Stimulated activated naive CD8-positive, alpha-beta T cell treated with anti-CD3 and anti-CD28 coated beads, Interleukin-15, Interleukin-2, amounts not matched to agents 100 ng/mL and 50 ng/mL, for 24 hours (primary cell): ENCODE results near the gene NBPF19.
A peak's percentile ranks its signal among the peaks of the same experiment; 100 is the strongest.
"Not testable (repeated sequence)": the region's sequence is repeated elsewhere in the genome, so short reads cannot be mapped to it uniquely, and the experiment has no call there.

Experiments used
- H3K27ac Mint-ChIP-seq: one replicate; pipeline ENCODE4 v1.8.0; 2021; ENCODE audit warnings: mild to moderate bottlenecking, mixed read lengths
- H3K27me3 Mint-ChIP-seq: one replicate; pipeline ENCODE4 v1.8.0; 2021; ENCODE audit warnings: mixed read lengths
- H3K36me3 Mint-ChIP-seq: one replicate; pipeline ENCODE4 v1.8.0; 2021; ENCODE audit warnings: low read depth, mixed read lengths
- H3K4me1 Mint-ChIP-seq: one replicate; pipeline ENCODE4 v1.8.0; 2021; ENCODE audit warnings: low read depth, mixed read lengths
- H3K4me3 Mint-ChIP-seq: one replicate; pipeline ENCODE4 v1.8.0; 2021; ENCODE audit warnings: mild to moderate bottlenecking, mixed read lengths
- H3K9me3 Mint-ChIP-seq: one replicate; pipeline ENCODE4 v1.8.0; 2021; ENCODE audit warnings: mixed read lengths

Gene NBPF19, protein sequence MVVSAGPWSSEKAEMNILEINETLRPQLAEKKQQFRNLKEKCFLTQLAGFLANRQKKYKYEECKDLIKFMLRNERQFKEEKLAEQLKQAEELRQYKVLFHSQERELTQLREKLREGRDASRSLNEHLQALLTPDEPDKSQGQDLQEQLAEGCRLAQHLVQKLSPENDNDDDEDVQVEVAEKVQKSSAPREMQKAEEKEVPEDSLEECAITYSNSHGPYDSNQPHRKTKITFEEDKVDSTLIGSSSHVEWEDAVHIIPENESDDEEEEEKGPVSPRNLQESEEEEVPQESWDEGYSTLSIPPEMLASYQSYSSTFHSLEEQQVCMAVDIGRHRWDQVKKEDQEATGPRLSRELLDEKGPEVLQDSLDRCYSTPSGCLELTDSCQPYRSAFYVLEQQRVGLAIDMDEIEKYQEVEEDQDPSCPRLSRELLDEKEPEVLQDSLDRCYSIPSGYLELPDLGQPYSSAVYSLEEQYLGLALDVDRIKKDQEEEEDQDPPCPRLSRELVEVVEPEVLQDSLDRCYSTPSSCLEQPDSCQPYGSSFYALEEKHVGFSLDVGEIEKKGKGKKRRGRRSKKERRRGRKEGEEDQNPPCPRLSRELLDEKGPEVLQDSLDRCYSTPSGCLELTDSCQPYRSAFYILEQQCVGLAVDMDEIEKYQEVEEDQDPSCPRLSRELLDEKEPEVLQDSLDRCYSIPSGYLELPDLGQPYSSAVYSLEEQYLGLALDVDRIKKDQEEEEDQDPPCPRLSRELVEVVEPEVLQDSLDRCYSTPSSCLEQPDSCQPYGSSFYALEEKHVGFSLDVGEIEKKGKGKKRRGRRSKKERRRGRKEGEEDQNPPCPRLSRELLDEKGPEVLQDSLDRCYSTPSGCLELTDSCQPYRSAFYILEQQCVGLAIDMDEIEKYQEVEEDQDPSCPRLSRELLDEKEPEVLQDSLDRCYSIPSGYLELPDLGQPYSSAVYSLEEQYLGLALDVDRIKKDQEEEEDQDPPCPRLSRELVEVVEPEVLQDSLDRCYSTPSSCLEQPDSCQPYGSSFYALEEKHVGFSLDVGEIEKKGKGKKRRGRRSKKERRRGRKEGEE (N-terminal part only)

DNA sequence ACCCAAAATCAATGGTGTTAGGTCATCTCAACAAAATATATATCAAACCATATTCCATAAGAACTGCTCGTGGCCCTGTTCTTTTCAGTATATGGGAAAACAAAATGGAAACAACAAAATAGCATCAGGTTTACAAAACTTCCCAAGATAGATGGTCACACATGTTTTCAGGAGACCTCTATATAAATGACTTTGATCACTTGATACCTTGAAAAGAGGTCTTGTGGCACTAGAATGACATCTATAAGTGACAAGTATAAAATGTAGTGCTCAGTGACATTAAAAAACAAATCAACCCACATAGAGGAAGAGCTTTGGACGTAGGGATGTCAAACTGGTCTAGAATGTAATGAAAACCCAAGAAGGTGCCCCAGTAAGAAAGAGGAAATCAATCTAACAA lies at the start of gene NBPF19:
TSS of gene NBPF19 (plus strand) at position 301 of the 400 bp plus-strand sequence. CDS start 888 bp downstream, outside the sequence.
- not testable (repeated sequence) for H3K4me1 Mint-ChIP-seq, H3K36me3 Mint-ChIP-seq, H3K27ac Mint-ChIP-seq, H3K27me3 Mint-ChIP-seq, H3K9me3 Mint-ChIP-seq, H3K4me3 Mint-ChIP-seq

DNA sequence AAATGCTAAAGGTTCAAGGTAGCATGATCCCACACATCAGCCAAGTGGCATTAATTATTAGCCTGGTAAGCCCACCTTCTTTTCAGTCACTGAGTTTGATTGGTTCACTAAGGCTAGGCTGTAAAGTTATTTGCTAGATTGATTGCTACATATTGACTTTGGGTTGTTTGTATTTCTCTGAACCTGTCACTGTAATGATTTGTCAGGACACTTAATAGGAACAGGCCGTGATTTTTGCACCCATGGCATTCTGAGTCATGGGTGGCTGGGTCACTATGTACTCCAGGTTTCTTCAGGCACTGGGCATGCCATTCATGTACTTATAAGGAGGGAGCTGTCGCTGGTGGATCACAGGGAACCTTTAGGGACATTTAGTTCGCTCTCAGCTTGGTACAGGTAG lies 46.5 kb upstream of the NBPF19 start:
- not testable (repeated sequence) for H3K4me3 Mint-ChIP-seq

DNA sequence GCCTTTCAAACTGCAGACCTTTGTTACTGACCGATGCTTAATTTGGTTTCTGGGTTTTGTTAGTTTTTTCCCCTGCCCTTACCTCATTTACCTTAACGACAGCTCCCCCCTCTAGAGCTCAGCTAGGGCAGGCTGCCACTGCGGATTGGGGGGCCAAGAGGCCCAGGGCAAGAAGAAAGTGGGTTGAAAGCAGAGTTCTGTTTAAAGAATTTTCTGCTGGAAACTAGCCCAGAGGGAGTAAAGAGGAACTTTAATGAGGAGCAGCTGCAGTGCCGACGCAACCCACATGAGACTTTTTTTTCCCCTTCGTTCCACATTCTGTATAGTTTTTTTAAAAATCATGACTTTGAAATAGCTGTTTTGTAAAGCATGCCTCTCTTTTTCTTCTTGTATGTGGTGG lies 29.4 kb upstream of the NBPF19 start:
- not testable (repeated sequence) for H3K4me1 Mint-ChIP-seq, H3K27ac Mint-ChIP-seq, H3K27me3 Mint-ChIP-seq, H3K9me3 Mint-ChIP-seq, H3K4me3 Mint-ChIP-seq, H3K36me3 Mint-ChIP-seq

More for the DNA sequence above, 46.5 kb upstream of the NBPF19 start:
- H3K27ac Mint-ChIP-seq, H3K27me3 Mint-ChIP-seq, H3K4me1 Mint-ChIP-seq, H3K36me3 Mint-ChIP-seq, H3K9me3 Mint-ChIP-seq: not testable (repeated sequence)

DNA sequence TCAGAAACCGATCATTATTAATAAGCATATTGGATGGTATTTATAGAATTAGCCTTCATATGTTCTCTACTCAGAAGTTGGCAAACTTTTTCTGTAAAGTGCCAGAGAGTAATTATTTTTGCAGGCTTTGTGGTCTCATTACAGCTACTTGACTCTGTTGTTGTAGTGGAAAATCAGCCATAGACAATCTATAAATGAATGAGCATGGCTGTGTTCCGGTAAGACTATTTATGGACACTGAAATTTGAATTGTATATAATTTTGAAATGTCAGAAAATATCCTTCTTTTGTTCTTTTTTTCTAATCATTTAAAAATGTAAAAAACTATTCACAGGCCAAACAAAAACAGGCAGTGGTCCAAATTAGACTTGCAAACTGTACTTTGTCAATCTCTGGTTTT lies 22.6 kb upstream of the NBPF19 start:
- H3K4me3 Mint-ChIP-seq, H3K9me3 Mint-ChIP-seq, H3K27me3 Mint-ChIP-seq, H3K36me3 Mint-ChIP-seq, H3K27ac Mint-ChIP-seq, H3K4me1 Mint-ChIP-seq: not testable (repeated sequence)

DNA sequence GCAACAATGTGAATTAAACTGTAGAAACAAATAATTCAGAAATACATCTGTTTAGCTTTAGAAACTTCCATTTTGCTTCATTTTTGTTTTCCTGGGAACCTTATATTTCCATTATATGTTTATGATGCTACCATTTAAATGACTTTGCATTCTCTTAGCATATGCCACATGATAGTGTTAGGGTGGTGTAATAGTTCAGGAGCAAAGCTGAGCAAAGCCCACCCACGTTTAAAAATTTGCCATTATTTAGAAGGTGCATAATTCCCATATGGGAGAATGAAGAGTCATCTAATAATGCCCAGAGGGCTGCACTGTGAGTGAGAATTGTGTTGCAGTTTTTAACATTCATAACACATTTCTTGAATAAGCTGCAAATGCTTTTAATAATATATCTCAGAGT lies 22.2 kb upstream of the NBPF19 start:
- H3K27ac Mint-ChIP-seq, H3K27me3 Mint-ChIP-seq, H3K4me1 Mint-ChIP-seq, H3K4me3 Mint-ChIP-seq, H3K9me3 Mint-ChIP-seq, H3K36me3 Mint-ChIP-seq: not testable (repeated sequence)

DNA sequence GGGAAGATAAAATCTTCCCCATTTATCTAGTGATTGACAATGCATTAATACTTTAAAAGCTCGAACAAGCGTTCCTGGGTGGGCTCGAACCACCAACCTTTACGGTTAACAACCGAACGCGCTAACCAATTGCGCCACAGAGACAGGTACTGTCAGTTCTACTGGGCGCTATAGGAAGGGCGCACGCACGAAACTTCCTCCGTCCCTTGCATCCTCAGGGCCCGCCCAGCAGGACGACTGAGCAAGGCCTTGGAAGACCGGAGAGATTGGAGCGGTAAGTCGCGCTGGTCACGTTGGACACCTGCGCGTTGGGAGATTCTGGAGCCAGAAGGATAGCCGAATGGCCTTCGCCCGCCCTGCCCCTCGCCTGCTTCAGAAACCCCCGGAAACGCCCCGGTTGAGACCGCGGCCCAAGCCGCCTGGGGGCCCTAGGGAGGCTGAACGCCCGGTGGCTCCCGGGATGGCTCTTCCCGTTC lies 83.5 kb downstream of the NBPF19 start:
- peak overlapping the region; percentile 92 for H3K27ac Mint-ChIP-seq
- peak overlapping the region; percentile 83 for H3K4me3 Mint-ChIP-seq
- H3K36me3 Mint-ChIP-seq, H3K27me3 Mint-ChIP-seq, H3K9me3 Mint-ChIP-seq: not testable (repeated sequence)
- peaks cover 10% of the 10 kb centered on the region for H3K4me1 Mint-ChIP-seq

DNA sequence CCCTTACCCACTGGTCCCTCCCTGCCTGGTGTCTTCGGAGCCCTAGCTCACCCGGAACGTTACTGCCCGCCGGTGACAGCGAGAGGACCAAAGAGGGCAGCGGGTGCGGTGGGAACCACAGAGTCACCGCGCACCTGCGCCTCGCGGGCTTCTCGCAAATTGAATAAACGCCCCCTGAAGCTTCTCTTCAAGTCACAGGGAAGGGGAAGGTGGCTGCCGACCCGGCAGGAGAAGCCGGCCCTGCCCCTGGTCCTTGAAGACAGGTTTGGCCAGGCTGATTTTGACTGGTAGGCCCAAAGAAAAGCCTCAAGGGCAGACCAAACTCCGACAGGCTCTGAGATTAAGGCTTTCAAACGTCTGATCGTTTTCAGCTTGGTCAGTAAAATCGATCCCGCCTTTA lies 87.0 kb downstream of the NBPF19 start:
- not testable (repeated sequence) for H3K36me3 Mint-ChIP-seq, H3K4me3 Mint-ChIP-seq, H3K9me3 Mint-ChIP-seq, H3K27ac Mint-ChIP-seq, H3K27me3 Mint-ChIP-seq
- H3K4me1 Mint-ChIP-seq, result peaks cover 10% of the 10 kb centered on the region

DNA sequence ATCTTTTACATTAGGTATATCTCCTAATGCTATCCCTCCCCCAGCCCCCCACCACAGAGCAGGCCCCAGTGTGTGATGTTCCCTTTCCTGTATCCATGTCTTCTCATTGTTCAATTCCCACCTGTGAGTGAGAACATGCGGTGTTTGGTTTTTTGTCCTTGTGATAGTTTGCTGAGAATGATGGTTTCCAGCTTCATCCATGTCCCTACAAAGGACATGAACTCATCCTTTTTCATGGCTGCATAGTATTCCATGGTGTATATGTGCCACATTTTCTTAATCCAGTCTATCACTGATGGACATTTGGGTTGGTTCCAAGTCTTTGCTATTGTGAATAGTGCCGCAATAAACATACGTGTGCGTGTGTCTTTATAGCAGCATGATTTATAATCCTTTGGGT lies 90.6 kb downstream of the NBPF19 start:
- not testable (repeated sequence) for H3K27me3 Mint-ChIP-seq, H3K4me3 Mint-ChIP-seq, H3K4me1 Mint-ChIP-seq, H3K27ac Mint-ChIP-seq, H3K9me3 Mint-ChIP-seq, H3K36me3 Mint-ChIP-seq

DNA sequence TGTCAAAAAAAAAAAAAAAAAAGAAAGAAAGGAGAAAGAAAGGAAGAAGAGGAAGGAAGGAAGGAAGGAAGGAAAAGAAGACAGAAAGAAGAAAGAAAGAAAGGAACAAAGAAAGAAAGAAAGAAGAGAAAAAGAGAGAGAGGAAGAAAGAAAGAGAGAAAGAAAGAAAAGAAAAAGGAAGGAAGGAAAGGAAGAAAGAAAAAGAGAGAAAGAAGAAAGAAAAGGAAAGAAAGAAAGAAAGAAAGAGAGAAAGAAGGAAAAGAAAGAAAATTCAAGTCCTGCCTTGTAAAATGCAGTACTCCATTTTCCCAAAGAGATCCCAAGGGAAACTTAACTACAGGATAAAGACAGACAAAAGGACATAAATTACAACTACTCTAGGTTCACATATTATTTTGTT lies 97.9 kb downstream of the NBPF19 start:
- not testable (repeated sequence) for H3K27me3 Mint-ChIP-seq, H3K36me3 Mint-ChIP-seq, H3K9me3 Mint-ChIP-seq, H3K4me3 Mint-ChIP-seq, H3K4me1 Mint-ChIP-seq
- peak overlapping the region; percentile 36 for H3K27ac Mint-ChIP-seq

DNA sequence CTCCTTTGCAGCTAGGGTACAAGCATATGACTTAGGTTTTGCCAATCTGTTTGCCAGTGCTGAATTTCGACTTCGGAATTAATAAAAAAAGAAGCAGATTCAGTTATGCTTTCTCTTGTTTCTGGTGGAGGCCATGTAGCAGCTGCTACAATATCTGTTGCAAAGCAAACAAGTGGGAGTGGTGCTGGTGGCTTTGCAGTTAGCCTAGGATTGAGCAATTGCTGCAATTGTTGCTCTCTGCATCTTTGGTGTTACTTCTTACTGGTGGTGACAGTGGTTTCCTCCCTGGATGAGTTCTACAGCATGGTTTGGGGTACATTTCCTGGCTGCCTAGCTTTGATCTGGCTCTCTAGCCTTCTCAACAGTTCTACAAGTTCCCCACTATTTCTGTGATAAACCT lies 110.7 kb downstream of the NBPF19 start:
- H3K27me3 Mint-ChIP-seq, H3K27ac Mint-ChIP-seq, H3K4me1 Mint-ChIP-seq, H3K9me3 Mint-ChIP-seq, H3K36me3 Mint-ChIP-seq: not testable (repeated sequence)
- peak overlapping the region; percentile 30 for H3K4me3 Mint-ChIP-seq
